ENCODE measurements around the gene ANK3. TPM values are rescaled to one million over a fixed set of nuclear protein-coding genes. Genes with fewer than 3 reads are reported as not detected.
A peak's percentile ranks its signal among the peaks of the same experiment; 100 is the strongest.

The ANK3 gene
- total RNA-seq, 1 experiment from 2014 or later = 6.7 TPM

DNA sequence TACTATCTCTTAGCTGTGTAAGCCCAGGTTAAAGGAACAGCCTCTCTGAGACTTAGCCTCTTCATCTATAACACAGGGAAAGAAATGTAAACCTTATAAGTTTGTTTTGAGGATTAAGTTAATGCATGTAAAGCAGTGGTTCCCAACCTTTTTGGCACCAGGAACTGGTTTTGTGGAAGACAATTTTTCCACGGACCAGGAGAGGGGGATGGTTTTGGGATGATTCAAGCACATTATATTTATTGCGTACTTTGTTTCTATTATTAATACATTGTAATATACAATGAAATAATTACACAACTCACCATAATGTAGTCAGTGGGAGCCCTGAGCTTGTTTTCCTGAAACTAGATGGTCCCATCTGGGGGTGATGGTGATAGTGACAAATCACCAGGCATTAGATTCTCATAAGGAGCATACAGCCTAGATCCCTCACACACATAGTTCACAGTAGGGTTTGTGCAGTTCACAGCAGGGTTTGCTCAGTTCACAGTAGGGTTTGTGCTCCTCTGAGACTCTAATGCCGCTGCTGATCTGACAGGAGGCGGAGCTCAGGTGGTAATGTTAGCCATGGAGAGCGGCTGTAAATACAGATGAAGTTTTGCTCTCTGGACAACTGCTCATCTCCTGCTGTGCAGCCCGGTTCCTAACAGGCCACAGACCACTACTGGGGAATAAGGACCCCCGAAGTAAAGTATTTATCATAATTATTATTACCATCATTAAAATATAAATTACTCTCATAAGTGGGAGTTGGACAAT, 41.3 kb upstream of the ANK3 start:
- Mint-ChIP-seq H3K27me3 (ENCODE audit: insufficient read depth, unreplicated experiment) (no peaks in the 10 kb centered on the region), H3K27ac (ENCODE audit: low read depth, unreplicated experiment) (no peak overlapping the region), H3K4me3 (ENCODE audit: unreplicated experiment) (no peak overlapping the region), H3K36me3 (ENCODE audit: insufficient read depth, unreplicated experiment) (no peaks in the 10 kb centered on the region), H3K4me1 (ENCODE audit: insufficient read depth, unreplicated experiment) (peaks cover 52% of the 10 kb centered on the region), H3K9me3 (ENCODE audit: unreplicated experiment) (no peaks in the 10 kb centered on the region)
- BruUV-seq (replicated peaks) = no TSS peak
- POLR2A ChIA-PET = interaction anchor here (0.7 kb wide), 1 partner anchor 291 kb away, joined by 3 read pairs; no protein-coding TSS in a partner anchor
- TF ChIP-seq, protein P1, sequence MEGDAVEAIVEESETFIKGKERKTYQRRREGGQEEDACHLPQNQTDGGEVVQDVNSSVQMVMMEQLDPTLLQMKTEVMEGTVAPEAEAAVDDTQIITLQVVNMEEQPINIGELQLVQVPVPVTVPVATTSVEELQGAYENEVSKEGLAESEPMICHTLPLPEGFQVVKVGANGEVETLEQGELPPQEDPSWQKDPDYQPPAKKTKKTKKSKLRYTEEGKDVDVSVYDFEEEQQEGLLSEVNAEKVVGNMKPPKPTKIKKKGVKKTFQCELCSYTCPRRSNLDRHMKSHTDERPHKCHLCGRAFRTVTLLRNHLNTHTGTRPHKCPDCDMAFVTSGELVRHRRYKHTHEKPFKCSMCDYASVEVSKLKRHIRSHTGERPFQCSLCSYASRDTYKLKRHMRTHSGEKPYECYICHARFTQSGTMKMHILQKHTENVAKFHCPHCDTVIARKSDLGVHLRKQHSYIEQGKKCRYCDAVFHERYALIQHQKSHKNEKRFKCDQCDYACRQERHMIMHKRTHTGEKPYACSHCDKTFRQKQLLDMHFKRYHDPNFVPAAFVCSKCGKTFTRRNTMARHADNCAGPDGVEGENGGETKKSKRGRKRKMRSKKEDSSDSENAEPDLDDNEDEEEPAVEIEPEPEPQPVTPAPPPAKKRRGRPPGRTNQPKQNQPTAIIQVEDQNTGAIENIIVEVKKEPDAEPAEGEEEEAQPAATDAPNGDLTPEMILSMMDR (IDR thresholded peaks at IDR 0.05; ENCODE audit: unreplicated experiment) = no peak
- intact Hi-C loops (cut with micrococcal nuclease) = loop anchor here (5.0 kb wide), 1 partner anchor 49 kb away; no protein-coding TSS in a partner anchor
- DNase-seq (ENCODE audit: unreplicated experiment) = peak; percentile 54
- CTCF ChIA-PET = interaction anchor here (0.9 to 3.1 kb wide), 7 partner anchors 51 to 316 kb away, joined by 3 to 16 read pairs (median 4); no protein-coding TSS in a partner anchor

DNA sequence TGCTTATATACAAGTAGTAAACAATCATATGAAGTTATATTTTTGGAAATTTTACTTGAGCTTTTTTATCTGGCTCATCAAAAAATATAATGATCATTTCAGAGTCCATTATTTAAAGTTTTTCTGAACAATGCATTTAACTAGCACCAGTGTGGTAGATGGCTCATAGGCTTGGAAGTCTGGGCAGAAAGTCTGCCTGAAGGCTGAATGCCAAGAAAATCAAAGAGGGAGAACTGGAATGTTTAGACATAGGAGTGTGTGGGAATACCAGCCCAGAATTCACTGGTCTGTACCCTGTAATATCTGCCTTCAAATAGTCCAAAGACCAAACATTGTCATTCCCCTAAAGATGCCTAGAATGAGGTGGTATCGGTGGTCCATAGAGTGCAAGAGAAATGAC, 40.3 kb upstream of the ANK3 start:
- DNase-seq (ENCODE audit: unreplicated experiment) = peak; percentile 74
- no peaks in the 10 kb centered on the region for H3K36me3 Mint-ChIP-seq (ENCODE audit: insufficient read depth, unreplicated experiment)
- H3K27me3 Mint-ChIP-seq (ENCODE audit: insufficient read depth, unreplicated experiment) = no peaks in the 10 kb centered on the region
- H3K9me3 Mint-ChIP-seq (ENCODE audit: unreplicated experiment) = no peaks in the 10 kb centered on the region
- CTCF ChIA-PET = interaction anchor here (0.8 to 5.3 kb wide), 9 partner anchors 8 to 330 kb away, joined by 3 to 28 read pairs (median 5); no protein-coding TSS in a partner anchor
- peak overlapping the region; percentile 11 for H3K27ac Mint-ChIP-seq (ENCODE audit: low read depth, unreplicated experiment)
- intact Hi-C loops (cut with micrococcal nuclease) = loop anchor here (5.0 kb wide), 1 partner anchor 48 kb away; no protein-coding TSS in a partner anchor
- POLR2A ChIA-PET = interaction anchor here (0.7 to 2.0 kb wide), 5 partner anchors 11 to 318 kb away, joined by 3 to 7 read pairs (median 3); no protein-coding TSS in a partner anchor
- no TSS peak for BruUV-seq (replicated peaks)
- TF ChIP-seq, protein P1 (IDR thresholded peaks at IDR 0.05; ENCODE audit: unreplicated experiment) = no peak
- H3K4me1 Mint-ChIP-seq (ENCODE audit: insufficient read depth, unreplicated experiment) = peaks cover 62% of the 10 kb centered on the region
- no peak overlapping the region for H3K4me3 Mint-ChIP-seq (ENCODE audit: unreplicated experiment)

- Mint-ChIP-seq H3K36me3 (ENCODE audit: insufficient read depth, unreplicated experiment) (no peaks in the 10 kb centered on the region), H3K27ac (ENCODE audit: low read depth, unreplicated experiment) (peak overlapping the region; percentile 67), H3K9me3 (ENCODE audit: unreplicated experiment) (no peaks in the 10 kb centered on the region), H3K4me3 (ENCODE audit: unreplicated experiment) (no peak overlapping the region), H3K27me3 (ENCODE audit: insufficient read depth, unreplicated experiment) (no peaks in the 10 kb centered on the region), H3K4me1 (ENCODE audit: insufficient read depth, unreplicated experiment) (peaks cover 67% of the 10 kb centered on the region)
- BruUV-seq (replicated peaks) = no TSS peak
- CTCF ChIA-PET = interaction anchor here (0.5 to 5.3 kb wide), 12 partner anchors 8 to 330 kb away, joined by 3 to 28 read pairs (median 4); no protein-coding TSS in a partner anchor
- TF ChIP-seq, protein P1 (IDR thresholded peaks at IDR 0.05; ENCODE audit: unreplicated experiment) = no peak
- intact Hi-C loops (cut with micrococcal nuclease) = no loop called here
- no peak for DNase-seq (ENCODE audit: unreplicated experiment)
- POLR2A ChIA-PET = interaction anchor here (0.7 to 2.0 kb wide), 9 partner anchors 14 to 319 kb away, joined by 3 to 7 read pairs (median 3); no protein-coding TSS in a partner anchor
Observed at GRCh38 chr10:60429084-60429849, 39.6 kb upstream of the ANK3 start.

DNA sequence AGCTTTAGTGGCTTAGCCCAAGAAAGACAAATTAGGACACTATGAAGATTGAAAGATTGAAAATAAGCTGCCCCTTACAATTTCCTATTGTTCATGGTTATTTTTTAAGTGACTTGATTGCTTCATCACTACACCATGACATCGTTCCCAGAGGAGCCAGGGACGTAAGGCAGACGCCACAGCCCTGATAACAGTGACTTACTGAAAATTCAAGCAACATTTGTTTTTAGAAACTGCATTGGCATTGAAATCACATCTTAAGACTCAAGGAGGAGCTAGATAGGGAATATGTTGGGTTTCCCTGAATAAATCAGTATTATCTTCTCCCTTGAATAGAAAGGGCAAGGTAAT, 38.7 kb upstream of the ANK3 start:
- CTCF ChIA-PET = interaction anchor here (0.6 to 5.3 kb wide), 9 partner anchors 10 to 328 kb away, joined by 3 to 28 read pairs (median 4); no protein-coding TSS in a partner anchor

More for the DNA sequence above, 38.7 kb upstream of the ANK3 start:
- intact Hi-C loops (cut with micrococcal nuclease) = no loop called here
- Mint-ChIP-seq H3K36me3 (ENCODE audit: insufficient read depth, unreplicated experiment) (no peaks in the 10 kb centered on the region), H3K4me3 (ENCODE audit: unreplicated experiment) (no peak overlapping the region), H3K9me3 (ENCODE audit: unreplicated experiment) (no peaks in the 10 kb centered on the region), H3K4me1 (ENCODE audit: insufficient read depth, unreplicated experiment) (peaks cover 63% of the 10 kb centered on the region), H3K27me3 (ENCODE audit: insufficient read depth, unreplicated experiment) (no peaks in the 10 kb centered on the region), H3K27ac (ENCODE audit: low read depth, unreplicated experiment) (peak overlapping the region; percentile 67)
- TF ChIP-seq, protein P1 (IDR thresholded peaks at IDR 0.05; ENCODE audit: unreplicated experiment) = no peak
- POLR2A ChIA-PET = interaction anchor here (0.7 to 2.0 kb wide), 7 partner anchors 11 to 314 kb away, joined by 3 to 7 read pairs (median 3); no protein-coding TSS in a partner anchor
- DNase-seq (ENCODE audit: unreplicated experiment) = no peak
- BruUV-seq (replicated peaks) = no TSS peak

Measured in MCF 10A (cell line).